Stomach (tissue), 4 donors: ENCODE data around the gene BCKDK.

Experiments
- CTCF ChIP-seq, 7 experiments: fragments of 450-650 bp in 4 of 7; fragments of 200-600 bp in 3 of 7; sonication (generic) in 3 of 7; IDR thresholded peaks; one replicate each; pipeline ENCODE4 v1.5.1; 2016 to 2019; ENCODE audit warnings: antibody characterized with exemption in 7 of 7, control low read depth in 2 of 7, mild to moderate bottlenecking in 1 of 7
- EP300 ChIP-seq: sonication (generic); formaldehyde crosslinking; IDR thresholded peaks from one replicate; pipeline ENCODE4 v1.6.1; 2017; ENCODE audit warnings: antibody characterized with exemption
- POLR2A ChIP-seq, 4 donors: fragments of 450-650 bp; IDR thresholded peaks; one replicate each; pipeline ENCODE4 v1.6.1; 2016; ENCODE audit warnings: antibody characterized with exemption in 4 of 4, control low read depth in 2 of 4, mild to moderate bottlenecking in 1 of 4, moderate library complexity in 1 of 4

GRCh38 chr16:31133046-31133501, 24.9 kb downstream of the BCKDK start:
- TF ChIP-seq CTCF (IDR thresholded peaks at IDR 0.05) (no peak), EP300 (no peak), POLR2A (IDR thresholded peaks at IDR 0.05) (no peak)
